ENCODE data around the gene CNTN5. TPM values are rescaled to one million over a fixed set of nuclear protein-coding genes. Genes with fewer than 3 reads are reported as not detected.

Gene CNTN5
- total and polyA plus RNA-seq, 2 donors (not counting 1 experiment from before 2014, with no cell fraction given), result not detected

DNA sequence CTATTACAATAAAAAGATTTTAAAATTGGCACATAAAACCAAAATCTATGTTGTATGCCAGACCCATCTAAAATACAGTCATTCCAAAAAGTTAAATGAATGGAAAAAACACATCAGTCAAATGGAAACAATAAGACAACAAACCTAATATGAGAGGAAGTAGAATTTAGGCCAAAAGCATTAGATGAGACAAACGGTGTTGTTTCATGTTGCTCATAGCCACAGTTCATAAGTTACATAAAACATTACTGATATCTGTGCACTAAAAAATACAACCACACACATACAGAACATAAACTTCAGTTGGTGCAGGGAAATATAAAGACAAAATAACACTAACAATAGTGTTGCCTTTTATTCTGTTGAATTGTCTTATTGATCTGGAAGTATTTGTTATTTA, 661.9 kb downstream of the CNTN5 start:
- H3K9me3 Mint-ChIP-seq (ENCODE audit: insufficient read depth), result no peaks in the 10 kb centered on the region
- no peaks in the 10 kb centered on the region for H3K4me1 Mint-ChIP-seq
- H3K27ac Mint-ChIP-seq, result no peak overlapping the region
- Histone ChIP-seq H3K9me3 (ENCODE audit: control extremely low read depth in 1 of 3, control insufficient read depth in 2 of 3, insufficient read depth in 1 of 3, low read length in 2 of 3) (no peaks in the 10 kb centered on the region), H3K27ac (ENCODE audit: low read length in 2 of 2) (no peak overlapping the region), H3K4me2 (replicated peaks; ENCODE audit: low read depth, low read length, poor library complexity, severe bottlenecking) (no peak overlapping the region), H3K79me2 (ENCODE audit: control insufficient read depth, insufficient read depth, low read length) (no peaks in the 10 kb centered on the region), H3K36me3 (replicated peaks in 1 of 2; ENCODE audit: control extremely low read depth in 1 of 2, control insufficient read depth in 1 of 2, extremely low read depth in 1 of 2, insufficient read depth in 2 of 2, low read length in 1 of 2) (no peaks in the 10 kb centered on the region), H3K27me3 (replicated peaks in 1 of 4; ENCODE audit: control extremely low read depth in 1 of 4, control insufficient read depth in 3 of 4, insufficient read depth in 4 of 4, low read length in 3 of 4) (no peaks in the 10 kb centered on the region), H2AFZ (ENCODE audit: insufficient read depth, low read depth, low read length, poor library complexity, severe bottlenecking) (no peak overlapping the region), H3K4me3 (ENCODE audit: control extremely low read depth in 1 of 5, extremely low read depth in 1 of 5, insufficient read depth in 1 of 5, low read depth in 2 of 5, low read length in 4 of 5) (no peak overlapping the region), H4K20me1 (ENCODE audit: control insufficient read depth, insufficient read depth, low read length, poor library complexity, severe bottlenecking) (no peaks in the 10 kb centered on the region), H3K4me1 (ENCODE audit: control insufficient read depth in 2 of 2, insufficient read depth in 2 of 2, low read length in 2 of 2) (no peaks in the 10 kb centered on the region), H3K9ac (ENCODE audit: low read length) (no peak overlapping the region)
- DNase-seq, result no peak
- no peak overlapping the region for H3K4me3 Mint-ChIP-seq
- no peak for ATAC-seq (ENCODE audit: low read depth)
- ChIA-PET POLR2A (no interaction called here), CTCF (no interaction called here)
- WGBS (ENCODE audit: insufficient coverage), result no CpG with 5 or more reads among the region's 1 CpG
- intact Hi-C loops (cut with micrococcal nuclease), result no loop called here
- H3K27me3 Mint-ChIP-seq, result no peaks in the 10 kb centered on the region
- no peak for TF ChIP-seq EZH2 (IDR thresholded peaks at IDR 0.05; ENCODE audit: borderline replicate concordance, insufficient read depth, low read depth, low read length, poor library complexity, severe bottlenecking)
- TF ChIP-seq, protein P1, sequence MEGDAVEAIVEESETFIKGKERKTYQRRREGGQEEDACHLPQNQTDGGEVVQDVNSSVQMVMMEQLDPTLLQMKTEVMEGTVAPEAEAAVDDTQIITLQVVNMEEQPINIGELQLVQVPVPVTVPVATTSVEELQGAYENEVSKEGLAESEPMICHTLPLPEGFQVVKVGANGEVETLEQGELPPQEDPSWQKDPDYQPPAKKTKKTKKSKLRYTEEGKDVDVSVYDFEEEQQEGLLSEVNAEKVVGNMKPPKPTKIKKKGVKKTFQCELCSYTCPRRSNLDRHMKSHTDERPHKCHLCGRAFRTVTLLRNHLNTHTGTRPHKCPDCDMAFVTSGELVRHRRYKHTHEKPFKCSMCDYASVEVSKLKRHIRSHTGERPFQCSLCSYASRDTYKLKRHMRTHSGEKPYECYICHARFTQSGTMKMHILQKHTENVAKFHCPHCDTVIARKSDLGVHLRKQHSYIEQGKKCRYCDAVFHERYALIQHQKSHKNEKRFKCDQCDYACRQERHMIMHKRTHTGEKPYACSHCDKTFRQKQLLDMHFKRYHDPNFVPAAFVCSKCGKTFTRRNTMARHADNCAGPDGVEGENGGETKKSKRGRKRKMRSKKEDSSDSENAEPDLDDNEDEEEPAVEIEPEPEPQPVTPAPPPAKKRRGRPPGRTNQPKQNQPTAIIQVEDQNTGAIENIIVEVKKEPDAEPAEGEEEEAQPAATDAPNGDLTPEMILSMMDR (IDR thresholded peaks at IDR 0.05), result no peak

DNA sequence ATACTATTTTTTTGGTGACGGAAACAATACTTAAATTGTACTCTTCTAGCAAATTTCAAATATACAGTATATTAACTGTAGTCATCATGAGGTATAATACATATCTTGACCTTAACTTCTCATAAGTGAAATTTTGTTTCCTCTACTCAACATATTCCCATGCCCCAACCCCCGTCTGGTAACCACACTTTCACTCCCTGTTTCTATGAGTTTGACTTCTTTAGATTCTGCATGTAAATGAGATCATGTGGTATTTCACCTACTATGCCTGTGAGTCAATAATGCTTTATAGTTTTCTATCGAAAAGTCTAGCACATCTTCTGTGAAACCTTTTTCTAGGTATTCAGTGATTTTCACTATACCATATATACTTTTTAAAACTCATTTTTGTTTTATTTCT, 663.2 kb downstream of the CNTN5 start:
- no peaks in the 10 kb centered on the region for H4K20me1 ChIP-seq (ENCODE audit: control insufficient read depth, insufficient read depth, low read length, poor library complexity, severe bottlenecking)
- no peaks in the 10 kb centered on the region for H3K9me3 ChIP-seq (ENCODE audit: control extremely low read depth in 1 of 3, control insufficient read depth in 2 of 3, insufficient read depth in 1 of 3, low read length in 2 of 3)
- H3K27me3 ChIP-seq (replicated peaks in 1 of 4; ENCODE audit: control extremely low read depth in 1 of 4, control insufficient read depth in 3 of 4, insufficient read depth in 4 of 4, low read length in 3 of 4), result no peaks in the 10 kb centered on the region
- POLR2A ChIA-PET, result no interaction called here
- H3K36me3 ChIP-seq (replicated peaks in 1 of 2; ENCODE audit: control extremely low read depth in 1 of 2, control insufficient read depth in 1 of 2, extremely low read depth in 1 of 2, insufficient read depth in 2 of 2, low read length in 1 of 2), result no peaks in the 10 kb centered on the region
- Mint-ChIP-seq H3K4me1 (no peaks in the 10 kb centered on the region), H3K4me3 (no peak overlapping the region), H3K27me3 (no peaks in the 10 kb centered on the region), H3K27ac (no peak overlapping the region), H3K9me3 (ENCODE audit: insufficient read depth) (no peaks in the 10 kb centered on the region)
- no peak overlapping the region for H2AFZ ChIP-seq (ENCODE audit: insufficient read depth, low read depth, low read length, poor library complexity, severe bottlenecking)
- TF ChIP-seq, protein P1 (IDR thresholded peaks at IDR 0.05), result no peak
- TF ChIP-seq EZH2 (IDR thresholded peaks at IDR 0.05; ENCODE audit: borderline replicate concordance, insufficient read depth, low read depth, low read length, poor library complexity, severe bottlenecking), result no peak
- WGBS (ENCODE audit: insufficient coverage), result no CpG with 5 or more reads among the region's 3 CpGs
- ATAC-seq (ENCODE audit: low read depth) (no peak), DNase-seq (no peak)
- H3K9ac ChIP-seq (ENCODE audit: low read length), result no peak overlapping the region
- H3K4me2 ChIP-seq (replicated peaks; ENCODE audit: low read depth, low read length, poor library complexity, severe bottlenecking), result no peak overlapping the region
- CTCF ChIA-PET, result no interaction called here
- intact Hi-C loops (cut with micrococcal nuclease), result no loop called here
- no peaks in the 10 kb centered on the region for H3K4me1 ChIP-seq (ENCODE audit: control insufficient read depth in 2 of 2, insufficient read depth in 2 of 2, low read length in 2 of 2)
- H3K4me3 ChIP-seq (ENCODE audit: control extremely low read depth in 1 of 5, extremely low read depth in 1 of 5, insufficient read depth in 1 of 5, low read depth in 2 of 5, low read length in 4 of 5), result no peak overlapping the region
- no peaks in the 10 kb centered on the region for H3K79me2 ChIP-seq (ENCODE audit: control insufficient read depth, insufficient read depth, low read length)
- H3K27ac ChIP-seq (ENCODE audit: low read length in 2 of 2), result no peak overlapping the region

Data from B cell (primary cell).